CD14-positive monocyte (primary cell): ENCODE data around the gene MED17. TPM values are rescaled to one million over a fixed set of nuclear protein-coding genes. Genes with fewer than 3 reads are reported as not detected.

Experiments used
- DNase-seq, 3 donors: peaks; one replicate each; pipeline ENCODE4 v3.0.0-alpha.2; 2011 to 2022
- H2AFZ ChIP-seq: 2 replicates; pipeline ENCODE4 v1.6.0; 2012; ENCODE audit warnings: mild to moderate bottlenecking, low read depth, low read length, inconsistent platforms; ENCODE audit not compliant: insufficient read depth, poor library complexity, severe bottlenecking
- H3K27ac ChIP-seq, 2 donors: 1 replicate in 1 of 2; 2 replicates in 1 of 2; pipeline ENCODE4 v1.5.1; 2012 to 2013; ENCODE audit warnings: low read length in 2 of 2, control low read depth in 1 of 2, inconsistent platforms in 1 of 2, low read depth in 1 of 2, mild to moderate bottlenecking in 1 of 2
- H3K27me3 ChIP-seq, 2 donors: one replicate each; pipeline versions ENCODE4 v1.6.0 to v1.6.1; 2011 to 2013; ENCODE audit warnings: low read length in 2 of 2; ENCODE audit not compliant: control insufficient read depth in 2 of 2, insufficient read depth in 2 of 2
- H3K36me3 ChIP-seq, 2 donors: replicated peaks in 1 of 2; 1 replicate in 1 of 2; 2 replicates in 1 of 2; pipeline versions ENCODE4 v1.5.1 to v1.6.1; 2012 to 2013; ENCODE audit warnings: low read length in 2 of 2, control low read depth in 1 of 2, inconsistent platforms in 1 of 2, mild to moderate bottlenecking in 1 of 2; ENCODE audit not compliant: insufficient read depth in 2 of 2, control insufficient read depth in 1 of 2
- H3K4me1 ChIP-seq, 2 donors: 1 replicate in 1 of 2; 2 replicates in 1 of 2; pipeline versions ENCODE4 v1.5.1 to v1.6.1; 2012 to 2013; ENCODE audit warnings: low read length in 2 of 2, control low read depth in 1 of 2, inconsistent platforms in 1 of 2, mild to moderate bottlenecking in 1 of 2, moderate library complexity in 1 of 2; ENCODE audit not compliant: insufficient read depth in 2 of 2, control insufficient read depth in 1 of 2
- H3K4me2 ChIP-seq: replicated peaks from 2 replicates; pipeline ENCODE3; 2012; ENCODE audit warnings: low read length, moderate library complexity, mild to moderate bottlenecking; ENCODE audit not compliant: poor library complexity, severe bottlenecking; ENCODE audit errors: extremely low read depth
- H3K4me3 ChIP-seq, 3 experiments: fragments of 200-600 bp in 1 of 3; sonication (generic) in 1 of 3; replicated peaks in 1 of 3; 1 replicate in 2 of 3; 2 replicates in 1 of 3; pipeline ENCODE4 v1.5.1; 2011 to 2013; ENCODE audit warnings: low read length in 3 of 3, mild to moderate bottlenecking in 3 of 3, control low read depth in 2 of 3, low read depth in 2 of 3, inconsistent platforms in 1 of 3, moderate library complexity in 1 of 3
- H3K79me2 ChIP-seq: 2 replicates; pipeline ENCODE4 v1.6.0; 2012; ENCODE audit warnings: mild to moderate bottlenecking, control low read depth, inconsistent platforms, low read length, moderate library complexity; ENCODE audit not compliant: insufficient read depth
- H3K9ac ChIP-seq: 2 replicates; pipeline ENCODE4 v1.6.0; 2017; ENCODE audit warnings: low read length, mild to moderate bottlenecking; ENCODE audit not compliant: insufficient read depth, poor library complexity, severe bottlenecking
- H3K9me3 ChIP-seq, 2 donors: replicated peaks in 1 of 2; 1 replicate in 1 of 2; 2 replicates in 1 of 2; pipeline versions ENCODE4 v1.5.1 to v1.6.1; 2012 to 2013; ENCODE audit warnings: low read length in 2 of 2, control low read depth in 1 of 2; ENCODE audit not compliant: control insufficient read depth in 1 of 2, insufficient read depth in 1 of 2
- H4K20me1 ChIP-seq: 2 replicates; pipeline ENCODE4 v1.6.0; 2012; ENCODE audit warnings: mild to moderate bottlenecking, low read length, control low read depth, moderate library complexity; ENCODE audit not compliant: insufficient read depth
- H3K27ac Mint-ChIP-seq, 7 donors: one replicate each; pipeline ENCODE4 v1.8.0; 2020; ENCODE audit warnings: mild to moderate bottlenecking in 7 of 7, mixed read lengths in 7 of 7, moderate library complexity in 6 of 7, inconsistent platforms in 2 of 7
- H3K27me3 Mint-ChIP-seq, 3 donors: one replicate each; pipeline ENCODE4 v1.8.0; 2021 to 2022; ENCODE audit warnings: low read depth in 3 of 3, mild to moderate bottlenecking in 3 of 3, mixed read lengths in 3 of 3, moderate library complexity in 3 of 3, inconsistent platforms in 1 of 3
- H3K36me3 Mint-ChIP-seq, 2 donors: one replicate each; pipeline ENCODE4 v1.8.0; 2020; ENCODE audit warnings: mixed read lengths in 2 of 2, inconsistent platforms in 1 of 2, mild to moderate bottlenecking in 1 of 2
- H3K4me1 Mint-ChIP-seq: one replicate; pipeline ENCODE4 v1.8.0; 2020; ENCODE audit warnings: mild to moderate bottlenecking, mixed read lengths
- H3K4me3 Mint-ChIP-seq, 2 donors: one replicate each; pipeline ENCODE4 v1.8.0; 2020; ENCODE audit warnings: mild to moderate bottlenecking in 2 of 2, mixed read lengths in 2 of 2, moderate library complexity in 1 of 2
- H3K9me3 Mint-ChIP-seq, 7 donors: one replicate each; pipeline ENCODE4 v1.8.0; 2020 to 2022; ENCODE audit warnings: mixed read lengths in 7 of 7, mild to moderate bottlenecking in 6 of 7, moderate library complexity in 6 of 7, inconsistent platforms in 2 of 7
- WGBS: methylation state at CpG from one replicate; pipeline ENCODE4 v1.1.5; 2013; ENCODE audit warnings: missing lambda C conversion rate; ENCODE audit not compliant: insufficient coverage; 5-methylcytosine and 5-hydroxymethylcytosine counted together
- intact Hi-C, 2 donors: fragments of 100-400 bp; cut with micrococcal nuclease; formaldehyde crosslinking; loops; one replicate each; pipeline versions ENCODE4 v1.15.0 to v1.15.1; 2023
- polyA plus RNA-seq, 3 donors: library from polyadenylated mRNA; depleted of rRNA in 1 of 3; unstranded in 2 of 3; stranded (reverse) in 1 of 3; fragments of 300-500 nt in 2 of 3; fragments of >200 nt in 1 of 3; fragmentation: Illumina TruSeq in 2 of 3; gene quantifications; 1 replicate in 2 of 3; 2 replicates in 1 of 3; pipeline ENCODE4 v1.2.3, GENCODE V29; 2012 to 2021
- TF ChIP-seq, protein P1 (sequence below): fragments of 200-600 bp; IDR thresholded peaks from one replicate; pipeline ENCODE4 v1.8.0; 2022; ENCODE audit warnings: antibody characterized with exemption, mild to moderate bottlenecking

MED17 gene
- polyA plus RNA-seq, 3 donors: 3.4 to 12.8 (median 4.4) TPM

GRCh38 chr11:93791493-93791892 lies 7.4 kb downstream of the MED17 start:
- H3K79me2 ChIP-seq: peaks cover 42% of the 10 kb centered on the region
- no peaks in the 10 kb centered on the region for H3K27me3 ChIP-seq
- Mint-ChIP-seq H3K4me3 (no peak overlapping the region), H3K27me3 (no peaks in the 10 kb centered on the region), H3K4me1 (peaks cover 9% of the 10 kb centered on the region), H3K36me3 (peaks cover 64 to 98% of the 10 kb centered on the region in 2 donors), H3K9me3 (no peaks in the 10 kb centered on the region), H3K27ac (no peak overlapping the region)
- TF ChIP-seq, protein P1, sequence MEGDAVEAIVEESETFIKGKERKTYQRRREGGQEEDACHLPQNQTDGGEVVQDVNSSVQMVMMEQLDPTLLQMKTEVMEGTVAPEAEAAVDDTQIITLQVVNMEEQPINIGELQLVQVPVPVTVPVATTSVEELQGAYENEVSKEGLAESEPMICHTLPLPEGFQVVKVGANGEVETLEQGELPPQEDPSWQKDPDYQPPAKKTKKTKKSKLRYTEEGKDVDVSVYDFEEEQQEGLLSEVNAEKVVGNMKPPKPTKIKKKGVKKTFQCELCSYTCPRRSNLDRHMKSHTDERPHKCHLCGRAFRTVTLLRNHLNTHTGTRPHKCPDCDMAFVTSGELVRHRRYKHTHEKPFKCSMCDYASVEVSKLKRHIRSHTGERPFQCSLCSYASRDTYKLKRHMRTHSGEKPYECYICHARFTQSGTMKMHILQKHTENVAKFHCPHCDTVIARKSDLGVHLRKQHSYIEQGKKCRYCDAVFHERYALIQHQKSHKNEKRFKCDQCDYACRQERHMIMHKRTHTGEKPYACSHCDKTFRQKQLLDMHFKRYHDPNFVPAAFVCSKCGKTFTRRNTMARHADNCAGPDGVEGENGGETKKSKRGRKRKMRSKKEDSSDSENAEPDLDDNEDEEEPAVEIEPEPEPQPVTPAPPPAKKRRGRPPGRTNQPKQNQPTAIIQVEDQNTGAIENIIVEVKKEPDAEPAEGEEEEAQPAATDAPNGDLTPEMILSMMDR: no peak
- H3K27ac ChIP-seq: no peak overlapping the region
- H2AFZ ChIP-seq: no peak overlapping the region
- WGBS: 100% methylated on average over 2 of the region's 5 CpGs
- peaks cover 77% of the 10 kb centered on the region for H4K20me1 ChIP-seq
- intact Hi-C loops: no loop called here
- H3K4me1 ChIP-seq: peaks cover 0 to 8% of the 10 kb centered on the region in 2 donors
- H3K36me3 ChIP-seq: peaks cover 88 to 89% of the 10 kb centered on the region in 2 donors
- H3K9ac ChIP-seq: no peak overlapping the region
- no peak for DNase-seq
- H3K4me2 ChIP-seq: no peak overlapping the region
- H3K4me3 ChIP-seq: no peak overlapping the region
- no peaks in the 10 kb centered on the region for H3K9me3 ChIP-seq

- H2AFZ ChIP-seq: no peak overlapping the region
- TF ChIP-seq, protein P1: no peak
- no peaks in the 10 kb centered on the region for H3K4me1 ChIP-seq
- H3K27me3 Mint-ChIP-seq: no peaks in the 10 kb centered on the region
- H3K79me2 ChIP-seq: peaks cover 9% of the 10 kb centered on the region
- no peak overlapping the region for H3K4me3 ChIP-seq
- H3K36me3 ChIP-seq: peaks cover 94 to 99% of the 10 kb centered on the region in 2 donors
- no peaks in the 10 kb centered on the region for H3K4me1 Mint-ChIP-seq
- no peak overlapping the region for H3K9ac ChIP-seq
- no peaks in the 10 kb centered on the region for H3K27me3 ChIP-seq
- H3K4me2 ChIP-seq: no peak overlapping the region
- intact Hi-C loops: no loop called here
- H3K9me3 Mint-ChIP-seq: no peaks in the 10 kb centered on the region
- H3K4me3 Mint-ChIP-seq: no peak overlapping the region
- no CpG with 5 or more reads among the region's 6 CpGs for WGBS
- H3K27ac Mint-ChIP-seq: no peak overlapping the region
- no peak for DNase-seq
- H3K27ac ChIP-seq: no peak overlapping the region
- H3K9me3 ChIP-seq: no peaks in the 10 kb centered on the region
- peaks cover 75 to 93% of the 10 kb centered on the region in 2 donors for H3K36me3 Mint-ChIP-seq
- H4K20me1 ChIP-seq: peaks cover 53% of the 10 kb centered on the region
These were observed 12.6 kb downstream of the MED17 start for GRCh38 chr11:93796441-93797231.
